DND-41 (cell line): ENCODE results near the gene PSMD6.
A peak's percentile ranks its signal among the peaks of the same experiment; 100 is the strongest.

Experiments used
- ATAC-seq: fragments of 200-7000 bp; cut with Tn5 transposase; 3 replicates; pipeline ENCODE4 v1.9.1; 2021; ENCODE audit warnings: low read depth; ENCODE audit not compliant: insufficient read depth
- DNase-seq: peaks from one replicate; pipeline ENCODE4 v3.0.0-alpha.2; 2020
- H2AFZ ChIP-seq: 2 replicates; pipeline ENCODE4 v1.6.0; 2012; ENCODE audit warnings: low read depth, low read length
- H3K27ac ChIP-seq: 2 replicates; pipeline ENCODE4 v1.5.1; 2012; ENCODE audit warnings: low read length, inconsistent platforms
- H3K27me3 ChIP-seq: fragments of 200-600 bp; sonication (generic); 2 replicates; pipeline ENCODE4 v1.6.0; 2012; ENCODE audit warnings: low read length, mild to moderate bottlenecking, inconsistent platforms; ENCODE audit not compliant: insufficient read depth, poor library complexity
- H3K36me3 ChIP-seq: 2 replicates; pipeline ENCODE4 v1.5.1; 2012; ENCODE audit warnings: low read length, inconsistent platforms; ENCODE audit not compliant: insufficient read depth
- H3K4me1 ChIP-seq: 2 replicates; pipeline ENCODE4 v1.5.1; 2012; ENCODE audit warnings: mild to moderate bottlenecking, low read length; ENCODE audit not compliant: insufficient read depth
- H3K4me2 ChIP-seq: 2 replicates; pipeline ENCODE4 v1.6.0; 2012; ENCODE audit warnings: mild to moderate bottlenecking, moderate library complexity, low read length, inconsistent platforms; ENCODE audit not compliant: insufficient read depth
- H3K4me3 ChIP-seq, 2 experiments: fragments of 200-600 bp in 1 of 2; shearing (Covaris generic) in 1 of 2; 2 replicates each; pipeline ENCODE4 v1.5.1; 2012 to 2016; ENCODE audit warnings: inconsistent platforms in 2 of 2, low read length in 2 of 2, mild to moderate bottlenecking in 2 of 2, low read depth in 1 of 2, moderate library complexity in 1 of 2
- H3K79me2 ChIP-seq: 2 replicates; pipeline ENCODE4 v1.6.0; 2012; ENCODE audit warnings: low read length, inconsistent platforms; ENCODE audit not compliant: insufficient read depth
- H3K9ac ChIP-seq: 2 replicates; pipeline ENCODE4 v1.6.0; 2012; ENCODE audit warnings: low read depth, mild to moderate bottlenecking, inconsistent platforms, low read length, moderate library complexity
- H3K9me3 ChIP-seq: 2 replicates; pipeline ENCODE4 v1.5.1; 2012; ENCODE audit warnings: low read length, moderate library complexity, mild to moderate bottlenecking, inconsistent platforms; ENCODE audit not compliant: insufficient read depth, severe bottlenecking
- H4K20me1 ChIP-seq: 2 replicates; pipeline ENCODE4 v1.6.0; 2012; ENCODE audit warnings: low read length; ENCODE audit not compliant: insufficient read depth
- EZH2 ChIP-seq: IDR thresholded peaks from 3 replicates; pipeline ENCODE4 v1.6.1; 2012; ENCODE audit warnings: borderline replicate concordance, low read depth, mild to moderate bottlenecking, moderate library complexity, low read length, inconsistent platforms; ENCODE audit not compliant: severe bottlenecking
- TF ChIP-seq, protein P1 (sequence below): IDR thresholded peaks from 2 replicates; pipeline ENCODE4 v1.5.1; 2012; ENCODE audit warnings: borderline replicate concordance, low read length, moderate library complexity, mild to moderate bottlenecking; ENCODE audit not compliant: poor library complexity, severe bottlenecking; ENCODE audit errors: extremely low read depth

Gene PSMD6

DNA sequence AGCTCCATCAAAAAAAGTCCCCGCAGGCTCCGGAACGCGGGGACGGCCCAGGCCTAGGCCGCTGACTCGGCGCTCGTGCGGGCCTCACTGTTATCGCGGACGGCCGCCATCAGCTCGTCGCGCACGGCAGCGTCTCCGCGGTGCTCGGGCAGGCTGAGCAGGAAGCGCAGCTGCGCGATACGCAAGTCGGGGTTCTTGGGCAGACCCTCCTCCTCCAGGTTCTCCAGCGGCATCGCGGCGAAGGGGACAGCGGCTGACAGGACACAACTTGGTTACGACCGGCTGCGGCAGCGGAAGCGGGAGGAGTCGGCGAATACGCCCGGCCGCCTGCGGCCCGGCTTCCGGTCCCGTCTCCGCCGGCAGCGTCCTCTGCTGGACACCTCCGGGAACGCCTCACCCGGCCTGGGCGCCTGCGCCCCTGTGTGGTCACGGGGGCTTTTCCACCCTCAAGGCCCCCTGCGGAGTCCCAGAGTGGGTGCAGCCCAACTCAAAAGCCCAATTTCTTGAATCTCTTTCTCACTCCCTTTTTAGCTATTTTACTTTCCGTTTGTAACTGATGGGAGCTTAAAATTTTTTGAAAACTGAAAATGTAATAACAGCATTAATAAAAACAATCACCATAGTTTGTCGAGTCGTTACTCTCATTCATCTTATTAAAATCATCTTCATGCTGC is at the start of gene PSMD6:
Gene PSMD6, minus strand, starts transcription at position 308 of the 674 bp plus-strand sequence. Its CDS starts 75 bp downstream, at position 233.
- ATAC-seq (peak; percentile 93), DNase-seq (peak; percentile 92)
- H3K27ac ChIP-seq: peak within 1 kb of the TSS; percentile 91

DNA sequence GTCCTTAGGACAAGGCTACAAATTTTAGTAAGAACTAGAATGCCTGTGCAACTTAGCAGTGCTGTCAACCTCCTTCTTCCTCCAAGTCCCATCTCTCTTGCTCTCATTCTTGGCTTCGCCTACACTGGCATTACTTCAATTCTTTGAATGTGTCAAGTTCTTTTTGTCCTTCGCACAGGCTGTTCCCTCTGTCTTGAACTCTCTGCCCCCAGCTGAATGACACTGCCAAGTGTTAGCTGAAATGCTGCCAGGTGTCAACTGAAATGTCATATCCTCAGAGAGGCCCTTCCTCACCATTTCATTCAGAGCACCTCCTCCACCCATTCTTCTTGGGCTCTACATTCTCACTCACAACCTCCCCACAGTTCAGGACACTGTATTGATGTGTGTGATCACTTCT is 48.8 kb upstream of the PSMD6 start:
- ATAC-seq (no peak), DNase-seq (no peak)
- Histone ChIP-seq H3K9me3 (no peaks in the 10 kb centered on the region), H3K36me3 (no peaks in the 10 kb centered on the region), H3K27ac (no peak overlapping the region), H2AFZ (no peak overlapping the region), H4K20me1 (no peaks in the 10 kb centered on the region), H3K4me2 (no peak overlapping the region), H3K4me3 (no peak overlapping the region), H3K9ac (no peak overlapping the region), H3K79me2 (no peaks in the 10 kb centered on the region), H3K4me1 (no peaks in the 10 kb centered on the region), H3K27me3 (no peaks in the 10 kb centered on the region)
- no peak for TF ChIP-seq EZH2
- TF ChIP-seq, protein P1, sequence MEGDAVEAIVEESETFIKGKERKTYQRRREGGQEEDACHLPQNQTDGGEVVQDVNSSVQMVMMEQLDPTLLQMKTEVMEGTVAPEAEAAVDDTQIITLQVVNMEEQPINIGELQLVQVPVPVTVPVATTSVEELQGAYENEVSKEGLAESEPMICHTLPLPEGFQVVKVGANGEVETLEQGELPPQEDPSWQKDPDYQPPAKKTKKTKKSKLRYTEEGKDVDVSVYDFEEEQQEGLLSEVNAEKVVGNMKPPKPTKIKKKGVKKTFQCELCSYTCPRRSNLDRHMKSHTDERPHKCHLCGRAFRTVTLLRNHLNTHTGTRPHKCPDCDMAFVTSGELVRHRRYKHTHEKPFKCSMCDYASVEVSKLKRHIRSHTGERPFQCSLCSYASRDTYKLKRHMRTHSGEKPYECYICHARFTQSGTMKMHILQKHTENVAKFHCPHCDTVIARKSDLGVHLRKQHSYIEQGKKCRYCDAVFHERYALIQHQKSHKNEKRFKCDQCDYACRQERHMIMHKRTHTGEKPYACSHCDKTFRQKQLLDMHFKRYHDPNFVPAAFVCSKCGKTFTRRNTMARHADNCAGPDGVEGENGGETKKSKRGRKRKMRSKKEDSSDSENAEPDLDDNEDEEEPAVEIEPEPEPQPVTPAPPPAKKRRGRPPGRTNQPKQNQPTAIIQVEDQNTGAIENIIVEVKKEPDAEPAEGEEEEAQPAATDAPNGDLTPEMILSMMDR: no peak

More for the DNA sequence above, at the start of gene PSMD6:
- H2AFZ ChIP-seq: peak within 1 kb of the TSS; percentile 96
- no peaks in the 10 kb centered on the region for H3K9me3 ChIP-seq
- peaks cover 46% of the 10 kb centered on the region for H3K36me3 ChIP-seq
- peaks cover 46% of the 10 kb centered on the region for H3K79me2 ChIP-seq
- TF ChIP-seq, protein P1: peak; percentile 99
- TF ChIP-seq EZH2: no peak
- H3K4me3 ChIP-seq: peak within 1 kb of the TSS; percentile 95 to 99
- peak within 1 kb of the TSS; percentile 88 for H3K9ac ChIP-seq
- H3K4me2 ChIP-seq: peak within 1 kb of the TSS; percentile 100
- peaks cover 5% of the 10 kb centered on the region for H3K27me3 ChIP-seq
- H4K20me1 ChIP-seq: peaks cover 22% of the 10 kb centered on the region
- peaks cover 31% of the 10 kb centered on the region for H3K4me1 ChIP-seq

DNA sequence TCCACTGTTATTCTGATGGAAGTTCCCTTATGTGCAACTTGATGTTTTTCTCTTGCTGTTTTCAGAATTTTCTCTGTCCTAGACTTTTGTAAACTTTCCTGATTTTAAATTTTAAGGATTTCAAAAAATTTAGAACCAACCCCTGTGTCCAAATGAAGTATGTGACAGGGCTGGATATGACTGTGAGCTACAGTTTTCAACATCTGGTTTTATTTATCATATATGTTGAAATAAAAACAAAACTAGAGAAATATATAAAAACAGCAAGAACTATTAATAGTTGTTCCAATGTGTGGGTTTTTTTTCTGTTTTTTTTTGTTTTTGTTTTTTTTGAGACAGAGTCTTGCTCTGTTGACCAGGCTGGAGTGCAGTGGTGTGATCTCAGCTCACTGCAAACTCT is 47.4 kb upstream of the PSMD6 start:
- no peak overlapping the region for H3K4me2 ChIP-seq
- no peak for DNase-seq
- H3K4me3 ChIP-seq: no peak overlapping the region
- H3K79me2 ChIP-seq: no peaks in the 10 kb centered on the region
- no peak overlapping the region for H3K27ac ChIP-seq
- no peaks in the 10 kb centered on the region for H3K36me3 ChIP-seq
- no peaks in the 10 kb centered on the region for H4K20me1 ChIP-seq
- H3K27me3 ChIP-seq: no peaks in the 10 kb centered on the region
- H3K9ac ChIP-seq: no peak overlapping the region
- H3K4me1 ChIP-seq: no peaks in the 10 kb centered on the region
- no peak for TF ChIP-seq EZH2
- TF ChIP-seq, protein P1: no peak
- no peaks in the 10 kb centered on the region for H3K9me3 ChIP-seq
- no peak for ATAC-seq
- H2AFZ ChIP-seq: no peak overlapping the region
